B cell (primary cell): ENCODE data around the gene TSPYL1. TPM values are rescaled to one million over a fixed set of nuclear protein-coding genes. Genes with fewer than 3 reads are reported as not detected.

Experiments
- ATAC-seq: fragments of 200-7000 bp; cut with Tn5 transposase; one replicate; pipeline ENCODE4 v1.10.0; 2021; ENCODE audit warnings: low read depth, mild to moderate bottlenecking, moderate number of reproducible peaks, moderate library complexity
- CTCF ChIA-PET: fragments of 350-600 bp; sonication (Branson Sonifier 250); formaldehyde crosslinking; loops from one replicate; lab custom pipeline; 2021; ENCODE audit warnings: antibody characterized with exemption, inconsistent platforms; lab: Charles Lee
- POLR2A ChIA-PET: fragments of 350-600 bp; sonication (Branson Sonifier 250); formaldehyde crosslinking; loops from one replicate; lab custom pipeline; 2021; ENCODE audit warnings: antibody characterized with exemption; lab: Charles Lee
- DNase-seq: peaks from one replicate; pipeline ENCODE4 v3.0.0; 2013
- H2AFZ ChIP-seq: 2 replicates; pipeline ENCODE4 v1.6.1; 2012; ENCODE audit warnings: mild to moderate bottlenecking, low read depth, low read length; ENCODE audit not compliant: insufficient read depth, poor library complexity, severe bottlenecking
- H3K27ac ChIP-seq, 2 donors: 1 replicate in 1 of 2; 2 replicates in 1 of 2; pipeline ENCODE4 v1.5.1; 2012 to 2013; ENCODE audit warnings: low read length in 2 of 2, mild to moderate bottlenecking in 2 of 2, moderate library complexity in 1 of 2
- H3K27me3 ChIP-seq, 4 experiments: fragments of 200-600 bp in 1 of 4; sonication (generic) in 1 of 4; replicated peaks in 1 of 4; 1 replicate in 2 of 4; 2 replicates in 2 of 4; pipeline versions ENCODE4 v1.6.1 to v1.7.0; 2013 to 2016; ENCODE audit warnings: low read length in 3 of 4, mild to moderate bottlenecking in 2 of 4, mixed read lengths in 1 of 4, moderate library complexity in 1 of 4; ENCODE audit not compliant: insufficient read depth in 4 of 4, control insufficient read depth in 3 of 4; ENCODE audit errors: control extremely low read depth in 1 of 4
- H3K36me3 ChIP-seq, 2 experiments: replicated peaks in 1 of 2; 1 replicate in 1 of 2; 2 replicates in 1 of 2; pipeline versions ENCODE4 v1.6.1 to v1.7.1; 2013; ENCODE audit warnings: low read length in 1 of 2; ENCODE audit not compliant: insufficient read depth in 2 of 2, control insufficient read depth in 1 of 2; ENCODE audit errors: control extremely low read depth in 1 of 2, extremely low read depth in 1 of 2
- H3K4me1 ChIP-seq, 2 donors: fragments of 200-600 bp in 1 of 2; sonication (generic) in 1 of 2; 1 replicate in 1 of 2; 2 replicates in 1 of 2; pipeline versions ENCODE4 v1.5.1 to v1.6.1; 2013 to 2017; ENCODE audit warnings: low read length in 2 of 2; ENCODE audit not compliant: control insufficient read depth in 2 of 2, insufficient read depth in 2 of 2
- H3K4me2 ChIP-seq: replicated peaks from 2 replicates; pipeline ENCODE3; 2012; ENCODE audit warnings: mild to moderate bottlenecking, low read depth, low read length; ENCODE audit not compliant: poor library complexity, severe bottlenecking
- H3K4me3 ChIP-seq, 5 experiments: fragments of 200-600 bp in 1 of 5; sonication (generic) in 1 of 5; 1 replicate in 3 of 5; 2 replicates in 2 of 5; pipeline versions ENCODE4 v1.5.1 to v1.7.0; 2011 to 2016; ENCODE audit warnings: low read length in 4 of 5, mild to moderate bottlenecking in 4 of 5, low read depth in 2 of 5, control low read depth in 1 of 5, moderate library complexity in 1 of 5; ENCODE audit not compliant: insufficient read depth in 1 of 5; ENCODE audit errors: control extremely low read depth in 1 of 5, extremely low read depth in 1 of 5
- H3K79me2 ChIP-seq: fragments of 200-600 bp; sonication (generic); one replicate; pipeline ENCODE4 v1.6.0; 2016; ENCODE audit warnings: low read length; ENCODE audit not compliant: control insufficient read depth, insufficient read depth
- H3K9ac ChIP-seq: fragments of 200-600 bp; sonication (generic); 2 replicates; pipeline ENCODE4 v1.6.1; 2017; ENCODE audit warnings: mild to moderate bottlenecking, low read length, moderate library complexity
- H3K9me3 ChIP-seq, 3 donors: one replicate each; pipeline versions ENCODE4 v1.6.1 to v1.7.1; 2013; ENCODE audit warnings: low read length in 2 of 3; ENCODE audit not compliant: control insufficient read depth in 2 of 3, insufficient read depth in 1 of 3; ENCODE audit errors: control extremely low read depth in 1 of 3
- H4K20me1 ChIP-seq: 2 replicates; pipeline ENCODE4 v1.6.0; 2012; ENCODE audit warnings: mild to moderate bottlenecking, low read length; ENCODE audit not compliant: insufficient read depth, control insufficient read depth, poor library complexity, severe bottlenecking
- H3K27ac Mint-ChIP-seq: one replicate; pipeline ENCODE4 v1.8.0; 2021; ENCODE audit warnings: mixed read lengths
- H3K27me3 Mint-ChIP-seq: one replicate; pipeline ENCODE4 v1.8.0; 2021; ENCODE audit warnings: mixed read lengths
- H3K4me1 Mint-ChIP-seq: one replicate; pipeline ENCODE4 v1.8.0; 2021; ENCODE audit warnings: mixed read lengths
- H3K4me3 Mint-ChIP-seq: one replicate; pipeline ENCODE4 v1.8.0; 2021; ENCODE audit warnings: mixed read lengths
- H3K9me3 Mint-ChIP-seq: one replicate; pipeline ENCODE4 v1.8.0; 2022; ENCODE audit warnings: mixed read lengths; ENCODE audit not compliant: insufficient read depth
- EZH2 ChIP-seq: IDR thresholded peaks from 2 replicates; pipeline ENCODE4 v1.6.1; 2012; ENCODE audit warnings: borderline replicate concordance, low read depth, mild to moderate bottlenecking, moderate library complexity, low read length; ENCODE audit not compliant: insufficient read depth, poor library complexity, severe bottlenecking
- WGBS: methylation state at CpG from one replicate; pipeline ENCODE4 v1.1.5; 2013; ENCODE audit warnings: missing lambda C conversion rate; ENCODE audit not compliant: insufficient coverage; 5-methylcytosine and 5-hydroxymethylcytosine counted together
- intact Hi-C: fragments of 100-400 bp; cut with micrococcal nuclease; formaldehyde crosslinking; loops from one replicate; pipeline ENCODE4 v1.10.0; 2022
- polyA plus RNA-seq: library from polyadenylated mRNA; depleted of rRNA; stranded (reverse); fragments of >200 nt; gene quantifications from 2 replicates; pipeline ENCODE4 v1.2.3, GENCODE V29; 2012
- total RNA-seq, 2 donors: library from RNA; stranded (reverse); fragments of 120-200 nt in 1 of 2; gene quantifications; 1 replicate in 1 of 2; 2 replicates in 1 of 2; pipeline versions ENCODE4 v1.2.3 to v1.2.4, GENCODE V29; 2013 to 2022
- TF ChIP-seq, protein P1 (sequence below): fragments of 200-600 bp; IDR thresholded peaks from one replicate; pipeline ENCODE4 v1.8.0; 2022; ENCODE audit warnings: antibody characterized with exemption, mild to moderate bottlenecking

The TSPYL1 gene
- total and polyA plus RNA-seq, 2 donors (not counting 1 experiment from before 2014, with no cell fraction given): 93.3 to 101 TPM

DNA sequence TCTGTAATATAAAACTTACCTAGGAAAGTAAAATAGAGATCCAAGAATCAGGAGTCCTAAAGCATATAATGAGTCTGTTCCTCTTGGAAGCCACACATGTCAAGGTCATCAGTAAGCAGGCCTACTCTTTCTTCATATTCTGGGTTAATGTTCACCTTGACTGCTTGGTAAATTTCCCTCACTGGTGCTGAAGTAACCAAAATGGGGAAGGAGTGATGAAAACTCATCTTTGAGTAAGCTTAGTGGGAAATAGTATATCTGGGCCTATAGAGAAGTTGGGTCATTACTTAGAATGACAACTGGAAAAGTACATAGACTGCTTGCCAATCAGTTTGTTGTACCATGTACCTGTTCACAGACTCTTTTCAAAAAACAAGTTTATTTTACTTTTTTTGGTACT, 32.4 kb downstream of the TSPYL1 start:
- Mint-ChIP-seq H3K4me3 (no peak overlapping the region), H3K27ac (no peak overlapping the region), H3K27me3 (no peaks in the 10 kb centered on the region), H3K4me1 (peaks cover 35% of the 10 kb centered on the region), H3K9me3 (no peaks in the 10 kb centered on the region)
- TF ChIP-seq, protein P1, sequence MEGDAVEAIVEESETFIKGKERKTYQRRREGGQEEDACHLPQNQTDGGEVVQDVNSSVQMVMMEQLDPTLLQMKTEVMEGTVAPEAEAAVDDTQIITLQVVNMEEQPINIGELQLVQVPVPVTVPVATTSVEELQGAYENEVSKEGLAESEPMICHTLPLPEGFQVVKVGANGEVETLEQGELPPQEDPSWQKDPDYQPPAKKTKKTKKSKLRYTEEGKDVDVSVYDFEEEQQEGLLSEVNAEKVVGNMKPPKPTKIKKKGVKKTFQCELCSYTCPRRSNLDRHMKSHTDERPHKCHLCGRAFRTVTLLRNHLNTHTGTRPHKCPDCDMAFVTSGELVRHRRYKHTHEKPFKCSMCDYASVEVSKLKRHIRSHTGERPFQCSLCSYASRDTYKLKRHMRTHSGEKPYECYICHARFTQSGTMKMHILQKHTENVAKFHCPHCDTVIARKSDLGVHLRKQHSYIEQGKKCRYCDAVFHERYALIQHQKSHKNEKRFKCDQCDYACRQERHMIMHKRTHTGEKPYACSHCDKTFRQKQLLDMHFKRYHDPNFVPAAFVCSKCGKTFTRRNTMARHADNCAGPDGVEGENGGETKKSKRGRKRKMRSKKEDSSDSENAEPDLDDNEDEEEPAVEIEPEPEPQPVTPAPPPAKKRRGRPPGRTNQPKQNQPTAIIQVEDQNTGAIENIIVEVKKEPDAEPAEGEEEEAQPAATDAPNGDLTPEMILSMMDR: no peak
- no peak for TF ChIP-seq EZH2
- Histone ChIP-seq H3K4me3 (no peak overlapping the region), H3K9me3 (no peaks in the 10 kb centered on the region), H3K9ac (no peak overlapping the region), H3K36me3 (peaks cover 0 to 5% of the 10 kb centered on the region in 2 experiments), H3K4me1 (peaks cover 15 to 18% of the 10 kb centered on the region in 2 donors), H3K79me2 (peaks cover 14% of the 10 kb centered on the region), H3K27ac (no peak overlapping the region), H3K4me2 (no peak overlapping the region), H3K27me3 (no peaks in the 10 kb centered on the region), H4K20me1 (no peaks in the 10 kb centered on the region), H2AFZ (no peak overlapping the region)
- no peak for DNase-seq
- ChIA-PET POLR2A (no interaction called here), CTCF (interaction anchor here (1.1 kb wide), 1 partner anchor 286 kb away, joined by 3 read pairs; no protein-coding TSS in a partner anchor)
- ATAC-seq: no peak
- intact Hi-C loops: no loop called here

DNA sequence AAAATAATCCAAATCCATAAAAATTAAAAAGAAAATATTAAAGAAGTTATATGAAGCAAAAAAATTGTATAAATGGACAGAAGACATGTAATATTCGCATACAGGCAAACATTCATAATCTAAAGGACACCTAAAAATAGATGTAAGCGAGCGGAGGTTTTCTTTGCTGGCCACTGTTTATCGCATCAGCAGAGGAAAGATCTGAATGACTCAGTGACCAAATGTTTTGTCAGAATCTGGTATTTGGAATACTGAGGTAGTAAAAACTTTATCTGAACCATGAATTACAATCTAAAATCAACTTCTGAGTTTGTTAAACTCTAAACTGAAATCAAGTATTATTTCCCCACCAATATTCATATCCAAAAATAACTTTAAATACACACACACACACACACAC, 33.6 kb downstream of the TSPYL1 start:
- Mint-ChIP-seq H3K27ac (no peak overlapping the region), H3K9me3 (no peaks in the 10 kb centered on the region), H3K4me1 (peaks cover 25% of the 10 kb centered on the region), H3K27me3 (no peaks in the 10 kb centered on the region), H3K4me3 (no peak overlapping the region)
- ATAC-seq (no peak), DNase-seq (no peak)
- Histone ChIP-seq H3K27me3 (no peaks in the 10 kb centered on the region), H3K27ac (no peak overlapping the region), H3K4me2 (no peak overlapping the region), H4K20me1 (no peaks in the 10 kb centered on the region), H3K4me3 (no peak overlapping the region), H3K9ac (no peak overlapping the region), H3K36me3 (peaks cover 0 to 5% of the 10 kb centered on the region in 2 experiments), H3K4me1 (peaks cover 6 to 8% of the 10 kb centered on the region in 2 donors), H2AFZ (no peak overlapping the region), H3K9me3 (no peaks in the 10 kb centered on the region), H3K79me2 (peaks cover 5% of the 10 kb centered on the region)
- CTCF ChIA-PET: interaction anchor here (0.6 to 1.2 kb wide), 2 partner anchors 23 to 319 kb away, joined by 3 read pairs; no protein-coding TSS in a partner anchor
- TF ChIP-seq, protein P1: no peak
- no peak for TF ChIP-seq EZH2
- no CpG with 5 or more reads among the region's 4 CpGs for WGBS
- POLR2A ChIA-PET: no interaction called here
- intact Hi-C loops: no loop called here
